HG03108 (cell line): ENCODE measurements around the gene SECISBP2L.

Experiments used
- ATAC-seq: cut with Tn5 transposase; IDR thresholded peaks from one replicate; pipeline ENCODE4 v1.9.1; 2021; ENCODE audit warnings: moderate library complexity; ENCODE audit not compliant: unreplicated experiment

Gene SECISBP2L

DNA sequence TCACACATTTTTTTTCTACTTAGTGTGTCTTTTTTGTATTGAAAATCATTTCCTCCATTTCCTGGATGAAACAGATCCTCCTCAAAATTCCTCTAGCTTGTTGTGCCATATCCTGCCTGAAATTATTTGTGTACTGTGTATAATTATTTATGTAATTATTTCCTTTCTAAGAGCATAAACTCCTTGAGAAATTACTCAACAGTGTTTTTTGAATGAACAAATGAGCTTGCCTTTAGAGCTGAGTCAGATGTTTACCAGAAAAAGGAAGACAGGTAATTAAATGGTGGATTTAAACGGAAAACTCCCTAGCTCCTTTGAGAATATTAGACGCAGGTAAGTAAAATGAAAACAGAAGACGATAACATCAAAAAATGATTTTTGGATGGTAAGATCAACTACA is 13.2 kb upstream of the SECISBP2L start:
- no peak for ATAC-seq

DNA sequence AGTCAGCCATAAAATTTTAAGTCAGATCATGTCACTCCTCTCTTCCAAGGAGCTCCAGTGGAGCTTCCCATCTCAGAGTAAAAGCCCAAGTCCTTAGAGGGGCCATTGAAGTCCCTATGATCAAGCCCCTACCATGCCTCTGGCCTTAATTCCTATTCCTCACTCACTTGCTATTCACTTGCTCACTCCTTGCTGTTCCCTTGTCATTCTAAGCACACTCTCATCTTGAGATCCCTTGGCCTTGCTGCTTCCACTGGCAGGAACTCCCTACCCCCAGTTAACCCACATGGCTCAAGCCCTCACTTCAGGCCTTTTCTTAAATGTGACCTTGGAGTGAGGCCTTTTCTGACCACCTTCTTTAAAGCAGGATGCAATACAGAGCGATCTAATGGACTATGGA is 12.3 kb upstream of the SECISBP2L start:
- ATAC-seq = no peak

DNA sequence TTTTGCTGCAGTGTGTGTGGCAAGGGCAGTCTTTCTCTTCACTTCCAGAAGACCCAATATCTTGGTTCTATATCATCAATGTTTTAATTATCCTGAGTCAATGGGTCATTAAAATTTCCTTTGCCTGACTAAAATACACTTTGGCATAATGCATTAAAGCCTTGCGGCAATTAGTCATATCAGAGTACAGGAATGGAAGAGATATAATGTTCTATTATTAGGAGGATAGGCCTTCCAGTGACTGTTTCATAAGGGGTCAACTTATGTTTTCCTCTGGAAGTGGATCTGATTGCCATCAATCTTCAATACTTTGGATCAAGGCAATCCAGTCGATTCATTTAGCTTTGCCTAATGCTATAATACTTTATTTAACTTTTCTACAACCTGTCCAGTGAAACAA is 9.4 kb upstream of the SECISBP2L start:
- no peak for ATAC-seq

DNA sequence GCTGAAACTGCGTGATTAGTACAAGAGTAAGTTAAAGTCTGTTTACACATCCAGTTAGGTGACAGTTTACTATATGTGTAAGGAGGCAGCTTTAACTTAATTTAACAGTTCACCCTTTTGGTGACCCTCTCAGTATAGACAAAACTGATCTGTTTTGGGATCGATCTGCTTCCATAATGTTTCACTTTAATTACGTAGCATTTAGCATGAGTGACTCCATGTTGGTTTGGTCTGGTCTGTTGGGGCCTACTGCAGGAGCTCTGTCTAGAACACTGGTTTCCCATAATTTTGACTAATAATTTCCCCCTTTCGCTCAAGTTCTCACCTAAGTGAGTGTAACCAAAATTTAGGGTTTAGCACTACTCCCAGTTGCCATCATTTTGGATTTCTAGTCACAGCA is 6.4 kb upstream of the SECISBP2L start:
- ATAC-seq = no peak

DNA sequence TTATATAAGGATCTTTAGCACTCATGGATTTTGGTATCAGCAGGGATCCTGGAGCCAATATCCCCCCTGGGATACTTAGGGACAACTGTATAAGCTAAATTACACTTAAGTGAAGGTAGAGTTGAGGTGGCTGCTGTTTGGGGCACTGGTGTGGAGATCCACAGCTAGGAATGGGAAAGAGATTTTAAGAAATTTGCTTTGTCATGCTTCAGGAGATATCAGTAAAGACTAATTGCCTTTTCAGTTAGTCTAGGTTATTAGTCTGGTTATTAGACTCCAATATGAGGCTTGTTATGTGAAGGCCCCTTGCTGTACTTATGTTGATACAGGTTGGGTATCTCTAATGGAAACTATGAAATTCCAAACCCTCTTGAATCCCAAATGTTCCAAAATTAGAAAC is 1.2 kb upstream of the SECISBP2L start:
- no peak for ATAC-seq

DNA sequence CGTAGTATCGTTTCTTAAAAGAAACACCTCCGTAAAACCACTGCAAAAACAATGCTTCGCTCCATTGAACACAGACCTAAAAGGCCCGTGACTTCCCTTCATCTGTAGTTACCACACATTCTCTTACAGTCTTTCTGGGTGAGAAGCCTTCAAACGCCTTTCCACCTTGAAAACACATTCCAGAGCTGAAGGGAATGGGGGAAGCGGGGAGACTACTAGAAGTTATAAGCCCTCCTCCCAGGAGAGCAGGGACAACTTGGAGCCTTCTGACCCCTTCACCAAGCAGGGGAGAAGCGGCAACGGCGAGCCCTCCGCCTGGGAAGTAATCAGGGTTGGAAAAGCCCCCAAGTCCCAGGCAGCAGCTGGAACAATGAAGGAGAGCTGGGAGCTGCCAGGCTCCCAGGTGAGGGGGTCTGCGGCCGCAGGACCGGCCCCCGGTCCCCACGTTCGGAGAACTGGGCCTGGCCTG is 461 bp downstream of the SECISBP2L start:
- peak; percentile 25 for ATAC-seq

DNA sequence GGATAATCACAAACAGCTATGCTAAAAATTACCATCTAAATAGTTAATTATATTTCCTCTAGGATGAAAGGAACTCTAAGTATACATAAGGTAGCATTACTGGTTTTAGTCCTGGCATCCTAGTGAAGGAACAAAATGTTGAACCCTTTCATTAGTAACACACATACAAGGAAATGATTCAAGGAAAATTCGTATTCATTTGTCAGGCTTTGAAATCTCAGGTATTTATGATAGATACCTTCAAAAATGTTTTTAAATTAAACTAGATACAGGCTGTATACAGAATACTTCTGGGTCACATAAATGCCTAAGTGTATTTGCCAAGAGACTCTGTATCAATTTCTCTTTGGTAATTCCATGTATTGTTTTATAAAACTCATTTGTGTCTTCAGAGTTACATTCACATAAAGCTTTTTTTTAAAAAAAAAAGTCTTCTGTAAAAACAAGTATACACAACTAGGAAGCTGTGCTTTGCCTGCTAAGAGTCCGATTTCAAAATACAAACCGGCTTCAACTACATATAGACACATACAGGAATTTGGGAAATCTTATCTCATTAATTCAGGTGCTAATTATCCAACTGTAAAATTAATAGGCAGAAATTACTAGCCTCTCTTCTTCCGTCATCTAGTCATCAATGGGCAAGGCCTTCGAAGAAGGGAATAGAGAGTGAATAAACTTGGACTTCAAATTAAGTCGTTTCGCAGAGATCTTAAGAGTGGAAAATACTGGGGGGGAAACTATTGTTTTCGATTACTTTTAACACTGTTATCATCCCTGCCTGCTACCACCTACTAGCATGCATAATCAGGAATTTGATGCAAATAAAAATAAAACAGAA is 1.3 kb downstream of the SECISBP2L start:
- ATAC-seq = no peak

DNA sequence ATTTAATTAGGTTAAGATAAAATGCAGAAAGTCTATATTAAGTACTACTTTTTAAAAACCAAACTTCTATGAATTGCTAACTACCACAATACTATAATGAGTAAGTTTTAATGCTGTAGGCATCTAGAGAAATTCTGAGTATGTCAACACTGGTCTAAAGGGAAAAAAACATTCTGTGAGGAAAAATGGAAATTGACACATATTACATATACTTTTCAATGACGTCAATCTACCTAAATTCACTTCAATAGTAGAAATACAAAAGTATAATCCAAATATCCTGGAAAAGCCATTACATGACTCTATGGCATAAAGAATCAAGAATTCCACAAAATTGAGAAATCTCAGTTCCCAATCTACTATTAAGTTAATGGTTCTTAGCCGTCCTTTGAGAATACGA is 2.2 kb downstream of the SECISBP2L start:
- no peak for ATAC-seq

DNA sequence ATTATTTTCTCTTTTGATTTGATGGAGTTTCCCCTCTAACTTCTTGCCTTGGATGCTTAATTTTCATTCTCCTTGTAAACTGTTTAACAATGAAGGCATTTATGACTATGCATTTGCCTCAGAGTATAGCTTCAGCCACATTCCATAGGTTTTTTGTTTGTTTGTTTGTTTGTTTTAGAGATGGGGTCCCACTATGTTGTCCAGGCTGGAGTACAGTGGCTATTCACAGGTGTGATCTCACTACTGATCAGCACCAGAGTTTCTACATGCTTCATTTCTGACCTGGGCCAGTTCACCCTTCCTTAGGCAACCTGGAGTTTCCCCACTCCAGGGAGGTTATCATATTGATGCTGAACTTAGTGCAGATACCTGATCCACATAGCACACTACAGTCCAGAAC is 4.1 kb downstream of the SECISBP2L start:
- no peak for ATAC-seq

DNA sequence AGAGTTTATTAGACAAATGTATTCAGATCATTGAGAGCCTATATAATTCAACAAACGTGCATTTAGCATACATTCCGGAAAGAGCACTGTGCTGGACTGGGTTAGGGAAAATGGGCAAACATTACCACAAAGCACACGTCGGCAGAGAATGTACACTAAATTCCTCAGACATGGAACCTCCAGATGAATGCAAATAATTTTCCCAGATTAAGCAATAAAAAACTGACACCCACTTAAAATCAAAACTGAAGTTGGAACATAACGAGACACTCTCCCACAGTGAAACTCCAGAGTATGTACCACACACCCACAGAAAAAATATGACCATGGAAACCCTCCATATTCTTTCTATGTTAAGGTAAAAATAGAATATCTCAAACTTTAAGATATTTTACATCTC is 4.8 kb downstream of the SECISBP2L start:
- ATAC-seq = no peak

DNA sequence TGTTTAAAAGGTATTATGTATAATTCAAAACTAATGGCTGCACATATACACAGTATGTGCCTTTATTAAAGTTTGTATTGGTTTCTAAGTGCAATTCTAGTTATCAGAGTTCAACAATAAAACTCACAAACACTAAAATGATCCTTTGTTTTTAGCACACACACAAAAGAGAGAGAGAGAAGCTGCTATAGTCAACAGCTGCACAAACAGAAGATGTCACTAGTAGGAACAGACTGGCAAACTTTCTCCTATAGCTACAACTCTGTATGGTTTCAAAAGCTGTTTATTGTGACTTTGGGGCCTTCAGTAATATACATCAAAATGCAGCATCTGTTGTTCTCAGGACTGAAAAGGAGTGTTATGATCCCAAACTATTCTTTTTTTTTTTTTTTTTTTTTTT is 6.1 kb downstream of the SECISBP2L start:
- no peak for ATAC-seq

DNA sequence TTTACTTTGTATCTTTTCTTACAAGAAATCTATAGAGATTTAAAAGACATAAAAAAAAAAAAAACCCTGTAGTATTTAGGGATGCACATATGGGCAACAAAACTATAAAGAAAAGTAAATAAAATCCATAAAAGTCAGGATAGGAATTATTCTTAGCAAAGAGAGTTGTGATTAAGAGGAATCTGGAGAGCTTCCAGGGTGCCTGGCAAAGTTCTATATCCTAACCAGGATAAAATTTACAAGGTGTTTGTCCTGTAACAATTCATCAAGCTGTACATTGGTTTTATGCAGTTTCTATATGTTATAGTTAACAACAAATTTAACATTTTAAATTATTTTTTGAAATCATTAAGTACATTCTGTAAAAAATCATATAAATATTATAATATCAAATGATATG is 7.9 kb downstream of the SECISBP2L start:
- no peak for ATAC-seq

DNA sequence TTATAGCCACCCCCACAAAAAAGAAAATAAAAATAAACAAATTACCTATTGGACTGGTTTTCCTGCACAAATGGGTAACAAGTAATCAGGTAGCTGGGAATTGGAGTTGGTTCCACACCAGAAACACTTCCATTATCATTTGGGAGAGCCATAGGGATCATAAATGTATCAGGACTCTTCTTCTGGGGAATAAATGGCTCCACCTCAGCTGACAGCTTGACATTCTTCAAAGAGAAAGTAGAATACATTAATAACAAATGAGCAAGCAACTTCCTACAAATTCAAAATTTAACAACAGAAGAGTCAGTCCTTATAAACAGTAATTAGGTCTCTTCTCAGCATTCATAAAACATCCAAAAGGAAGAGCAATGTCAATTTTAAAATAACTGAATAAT is 8.7 kb downstream of the SECISBP2L start:
- no peak for ATAC-seq

DNA sequence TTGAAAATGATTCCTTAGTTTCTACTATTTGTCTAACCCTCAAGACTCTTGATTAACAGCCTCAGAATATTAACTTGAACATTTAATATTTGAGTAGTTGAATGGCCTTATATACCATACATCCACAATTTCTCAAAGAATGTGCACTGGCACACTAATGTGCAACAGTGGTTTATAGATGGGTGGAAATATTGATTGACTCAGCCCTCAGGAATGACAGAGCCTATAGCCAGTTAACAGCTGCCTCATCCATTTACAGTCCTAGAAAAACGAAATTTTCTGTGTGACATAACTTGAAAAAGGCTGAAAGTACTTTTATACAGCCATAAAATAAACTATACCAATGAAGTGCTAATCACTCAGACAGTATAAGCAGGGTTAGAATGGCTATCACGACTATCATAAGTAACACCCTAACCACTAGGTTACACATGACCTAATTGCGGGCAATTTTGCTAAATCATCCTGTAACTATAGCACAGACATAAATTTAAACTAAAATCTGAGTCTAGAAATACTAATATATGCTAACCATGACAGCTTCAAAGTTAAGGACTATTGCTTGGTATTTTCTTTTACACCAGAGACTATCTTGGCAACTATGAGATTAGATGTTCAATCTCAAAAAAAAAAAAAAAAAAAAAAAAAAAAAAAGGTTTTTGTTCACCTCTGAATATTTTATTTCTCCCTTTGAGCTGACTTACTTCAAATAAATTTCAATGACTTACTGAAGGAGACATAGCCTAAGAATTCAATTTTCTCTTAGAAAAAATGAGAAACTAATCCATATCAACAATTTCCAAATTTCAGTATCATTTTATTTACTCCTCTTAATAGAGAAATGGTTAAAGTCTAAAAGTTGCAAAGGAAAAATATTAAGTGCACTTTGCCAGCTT is 9.3 kb downstream of the SECISBP2L start:
- ATAC-seq = no peak

DNA sequence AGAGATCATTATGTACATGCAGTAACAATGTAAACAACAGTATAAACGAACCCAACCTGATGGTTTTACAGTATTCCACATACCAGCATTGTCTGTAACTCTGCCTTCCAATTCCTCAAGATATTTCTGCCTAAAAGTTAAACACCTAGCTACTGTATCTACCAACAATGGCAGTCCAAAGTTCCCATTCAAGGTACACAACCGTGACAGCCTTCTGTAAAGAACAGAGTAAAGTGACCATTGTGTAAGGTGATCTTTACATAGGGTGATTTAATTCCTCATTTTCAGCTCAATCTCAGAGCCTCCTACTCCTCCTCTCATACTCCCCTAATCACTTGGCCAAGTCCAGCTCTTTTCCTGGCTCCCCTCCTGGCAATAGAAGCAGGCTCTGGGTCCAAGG is 10.4 kb downstream of the SECISBP2L start:
- no peak for ATAC-seq

DNA sequence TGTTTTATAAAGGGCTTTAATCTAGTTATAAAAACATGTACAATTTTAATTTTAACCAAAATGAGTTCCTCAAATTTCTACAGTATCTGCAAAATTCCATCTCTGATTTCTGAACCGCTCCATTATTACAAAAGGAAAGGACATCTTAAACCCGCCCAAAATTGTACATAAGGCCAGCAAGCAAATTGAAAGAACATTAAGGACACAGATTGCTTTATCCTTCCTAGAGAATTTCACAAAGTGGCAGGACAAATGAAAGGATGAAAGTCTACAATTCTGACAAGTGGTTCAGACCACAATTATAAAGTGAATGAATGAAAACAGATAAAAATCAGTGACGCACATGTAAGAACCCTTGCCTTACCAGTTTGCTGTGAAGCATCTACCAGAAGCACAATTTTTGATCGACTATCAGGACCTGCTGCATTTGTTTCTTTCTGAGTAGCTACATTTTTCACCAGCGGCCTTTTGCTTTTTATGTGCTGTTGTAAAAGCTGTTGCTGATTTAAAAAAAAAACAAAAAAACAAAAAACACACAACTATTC is 13.6 kb downstream of the SECISBP2L start:
- no peak for ATAC-seq

DNA sequence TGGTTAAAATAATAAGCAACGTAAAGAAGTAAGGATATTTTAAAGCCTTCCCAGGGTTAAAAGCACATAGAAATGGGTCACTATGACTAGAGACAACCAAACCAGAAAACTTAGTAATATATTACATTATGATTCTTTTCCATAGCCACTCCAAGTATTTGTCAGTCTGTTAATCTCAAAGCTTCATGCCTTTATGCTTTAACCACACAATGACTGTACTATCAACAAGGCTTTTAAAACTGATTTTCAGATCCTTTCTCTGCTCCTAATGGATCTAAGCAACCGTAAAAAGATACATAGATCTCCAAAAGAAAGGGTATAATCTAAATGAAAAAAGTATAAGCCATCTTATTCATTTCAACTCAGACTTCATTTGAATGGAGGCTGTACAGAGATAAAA is 14.4 kb downstream of the SECISBP2L start:
- no peak for ATAC-seq

DNA sequence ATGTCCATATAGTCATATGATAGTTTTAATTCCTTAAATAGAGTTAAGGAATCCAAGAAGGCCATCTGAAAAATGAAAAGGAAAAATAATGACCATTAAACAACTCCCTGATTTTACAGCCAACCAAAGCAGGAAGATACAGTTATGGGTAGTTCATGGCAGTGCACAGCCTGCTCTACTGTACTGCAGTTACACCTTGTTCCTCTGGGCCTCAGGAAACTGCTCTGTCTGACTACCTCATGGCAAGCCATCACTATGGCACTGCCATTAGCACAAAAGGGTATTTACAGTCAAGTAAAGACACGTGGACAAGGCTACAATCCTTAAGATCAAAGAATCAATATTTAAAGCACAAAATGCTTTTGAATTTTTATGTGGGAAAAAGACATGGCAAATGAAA is 19.5 kb downstream of the SECISBP2L start:
- ATAC-seq = no peak

DNA sequence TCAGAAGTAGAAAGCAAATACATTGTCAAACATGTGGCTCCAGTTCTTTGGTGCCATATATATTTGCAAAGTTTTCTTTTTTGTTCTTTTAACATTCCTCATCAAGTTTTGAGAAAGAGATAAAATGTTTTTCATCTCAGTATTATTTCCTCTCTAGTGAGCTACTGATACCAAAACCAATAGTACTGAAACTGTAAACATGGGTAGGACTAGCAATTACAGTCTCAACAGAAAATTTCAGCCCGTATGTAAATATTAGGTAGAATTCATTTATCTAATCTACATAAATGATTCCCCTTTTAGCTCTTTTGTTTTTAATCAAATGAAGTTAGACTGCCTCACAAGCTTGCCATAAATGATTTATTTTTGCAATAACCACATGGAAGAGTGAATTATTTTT is 21.4 kb downstream of the SECISBP2L start:
- ATAC-seq = peak; percentile 70

DNA sequence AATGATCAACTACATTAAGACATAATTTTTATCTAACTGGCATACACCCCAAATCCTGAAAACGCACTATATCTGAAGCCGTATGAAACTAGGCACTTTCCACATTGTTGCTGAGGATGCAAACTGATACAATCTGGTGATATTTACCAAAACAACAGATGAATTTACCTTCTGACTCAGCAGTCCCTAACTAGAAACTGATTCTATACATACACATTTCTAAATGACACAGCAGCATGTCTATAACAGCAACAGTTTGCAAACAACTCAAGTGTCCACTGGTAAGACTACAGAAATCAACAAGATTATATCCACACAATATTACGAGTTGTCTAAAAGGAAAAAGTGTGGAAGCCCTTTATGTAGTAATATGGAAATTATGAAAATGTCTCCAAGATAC is 22.9 kb downstream of the SECISBP2L start:
- peak; percentile 62 for ATAC-seq

DNA sequence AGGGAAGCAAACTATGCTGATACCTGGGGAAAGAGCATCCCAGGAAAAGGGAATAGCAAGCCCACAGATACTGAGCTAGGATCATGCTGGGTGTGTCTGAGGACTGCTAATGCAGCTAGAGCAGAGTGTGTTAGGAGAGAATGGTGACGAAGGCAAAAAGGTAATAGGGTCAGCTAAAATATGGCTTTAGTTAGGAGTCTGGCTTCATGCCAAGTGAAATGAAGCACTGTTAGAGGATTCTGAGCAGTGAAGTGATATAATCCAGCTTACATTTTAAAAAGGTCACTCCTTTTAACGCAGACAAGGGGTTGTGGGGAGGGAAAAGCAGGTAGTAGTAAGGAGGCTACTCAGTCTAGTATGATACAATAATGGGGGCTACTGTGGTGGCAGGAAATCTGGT is 30.4 kb downstream of the SECISBP2L start:
- no peak for ATAC-seq

DNA sequence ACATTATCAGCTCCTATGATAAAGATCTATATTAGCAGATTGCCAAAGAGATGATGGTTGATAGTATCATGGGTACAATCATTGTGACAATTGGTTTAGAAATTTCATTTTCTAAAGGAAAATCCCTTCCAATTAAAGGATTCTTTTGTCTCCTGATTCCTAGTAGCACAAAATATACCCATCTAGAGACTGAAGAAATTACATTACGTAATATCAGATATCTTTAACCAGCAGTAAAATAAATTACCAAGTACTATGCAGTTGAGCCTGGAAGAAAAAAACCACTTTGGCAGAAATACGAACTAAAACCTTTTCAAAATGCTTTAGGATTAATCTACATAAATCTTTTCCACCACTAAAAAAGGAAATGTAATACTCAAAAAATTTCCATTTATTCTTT is 46.9 kb downstream of the SECISBP2L start:
- ATAC-seq = no peak
